Testis (tissue), 2 donors: ENCODE data around the gene GRID2.

Experiments
- POLR2A ChIP-seq: fragments of 450-650 bp; IDR thresholded peaks from one replicate; pipeline ENCODE4 v1.6.1; 2017; ENCODE audit warnings: antibody characterized with exemption, mild to moderate bottlenecking, moderate library complexity
- TF ChIP-seq, protein P1 (sequence below), 3 experiments: fragments of 450-650 bp in 2 of 3; fragments of 200-600 bp in 1 of 3; sonication (generic) in 1 of 3; IDR thresholded peaks; one replicate each; pipeline ENCODE4 v1.5.1; 2016 to 2019; ENCODE audit warnings: antibody characterized with exemption in 3 of 3, mild to moderate bottlenecking in 2 of 3, moderate library complexity in 1 of 3

DNA sequence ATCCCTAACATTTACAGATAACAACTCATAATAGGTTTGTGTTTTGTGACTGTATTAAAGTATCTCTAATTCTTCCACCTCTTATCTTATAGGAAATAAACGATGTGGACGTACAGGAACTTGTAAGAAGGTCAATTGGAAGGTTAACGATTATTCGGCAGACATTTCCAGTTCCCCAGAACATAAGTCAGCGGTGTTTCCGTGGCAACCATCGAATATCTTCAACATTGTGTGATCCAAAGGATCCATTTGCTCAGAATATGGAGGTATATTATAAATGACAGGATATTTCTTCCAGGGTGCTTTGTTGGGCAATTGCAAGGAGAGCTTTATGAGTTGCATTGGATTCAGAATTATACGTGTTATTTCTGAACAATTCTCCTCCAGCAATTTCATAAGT lies 912.9 kb downstream of the GRID2 start:
- TF ChIP-seq, protein P1, sequence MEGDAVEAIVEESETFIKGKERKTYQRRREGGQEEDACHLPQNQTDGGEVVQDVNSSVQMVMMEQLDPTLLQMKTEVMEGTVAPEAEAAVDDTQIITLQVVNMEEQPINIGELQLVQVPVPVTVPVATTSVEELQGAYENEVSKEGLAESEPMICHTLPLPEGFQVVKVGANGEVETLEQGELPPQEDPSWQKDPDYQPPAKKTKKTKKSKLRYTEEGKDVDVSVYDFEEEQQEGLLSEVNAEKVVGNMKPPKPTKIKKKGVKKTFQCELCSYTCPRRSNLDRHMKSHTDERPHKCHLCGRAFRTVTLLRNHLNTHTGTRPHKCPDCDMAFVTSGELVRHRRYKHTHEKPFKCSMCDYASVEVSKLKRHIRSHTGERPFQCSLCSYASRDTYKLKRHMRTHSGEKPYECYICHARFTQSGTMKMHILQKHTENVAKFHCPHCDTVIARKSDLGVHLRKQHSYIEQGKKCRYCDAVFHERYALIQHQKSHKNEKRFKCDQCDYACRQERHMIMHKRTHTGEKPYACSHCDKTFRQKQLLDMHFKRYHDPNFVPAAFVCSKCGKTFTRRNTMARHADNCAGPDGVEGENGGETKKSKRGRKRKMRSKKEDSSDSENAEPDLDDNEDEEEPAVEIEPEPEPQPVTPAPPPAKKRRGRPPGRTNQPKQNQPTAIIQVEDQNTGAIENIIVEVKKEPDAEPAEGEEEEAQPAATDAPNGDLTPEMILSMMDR (IDR thresholded peaks at IDR 0.05), result no peak
- TF ChIP-seq POLR2A, result no peak
